Islet precursor cell (in vitro differentiated cells): ENCODE measurements around the gene CRPPA.

Experiments
- DNase-seq: peaks from one replicate; pipeline ENCODE4 v3.0.0-alpha.2; 2018

The CRPPA gene

DNA sequence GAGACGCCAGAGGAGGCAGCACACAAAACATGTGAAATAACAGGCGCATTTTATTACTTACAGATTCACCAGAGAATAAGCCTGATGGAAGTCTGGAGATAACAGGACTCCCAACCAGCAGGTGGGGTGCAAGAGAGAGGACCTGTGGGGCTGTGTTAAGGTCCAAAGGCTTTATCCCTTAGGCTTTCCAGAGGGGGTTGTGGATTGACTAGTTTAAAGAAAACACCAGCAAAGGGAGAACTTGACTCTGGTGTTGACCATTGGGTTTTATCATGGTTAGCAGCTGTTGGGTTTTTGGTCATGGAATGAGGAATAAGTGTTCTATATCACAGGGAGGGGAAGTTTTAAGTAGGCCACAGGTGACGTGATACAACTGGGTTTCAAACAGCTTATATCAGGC, 1.6 kb upstream of the CRPPA start:
- DNase-seq = no peak

DNA sequence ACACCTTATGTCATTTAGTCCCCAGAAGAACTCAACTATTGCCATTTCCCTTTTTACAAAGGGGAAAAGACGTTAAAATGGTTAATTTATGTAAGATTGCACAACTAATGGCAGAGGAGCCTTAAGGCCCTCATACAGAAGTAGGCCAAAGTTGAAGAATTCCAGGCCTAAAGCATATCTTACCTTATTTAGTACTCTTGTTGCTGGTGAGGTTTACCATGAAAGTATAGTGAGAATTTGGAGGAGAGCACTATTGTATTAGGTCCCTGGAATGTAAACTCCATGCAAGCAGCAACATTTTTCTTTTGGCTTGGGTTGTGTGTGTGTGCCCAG, 731 bp upstream of the CRPPA start:
- no peak for DNase-seq

DNA sequence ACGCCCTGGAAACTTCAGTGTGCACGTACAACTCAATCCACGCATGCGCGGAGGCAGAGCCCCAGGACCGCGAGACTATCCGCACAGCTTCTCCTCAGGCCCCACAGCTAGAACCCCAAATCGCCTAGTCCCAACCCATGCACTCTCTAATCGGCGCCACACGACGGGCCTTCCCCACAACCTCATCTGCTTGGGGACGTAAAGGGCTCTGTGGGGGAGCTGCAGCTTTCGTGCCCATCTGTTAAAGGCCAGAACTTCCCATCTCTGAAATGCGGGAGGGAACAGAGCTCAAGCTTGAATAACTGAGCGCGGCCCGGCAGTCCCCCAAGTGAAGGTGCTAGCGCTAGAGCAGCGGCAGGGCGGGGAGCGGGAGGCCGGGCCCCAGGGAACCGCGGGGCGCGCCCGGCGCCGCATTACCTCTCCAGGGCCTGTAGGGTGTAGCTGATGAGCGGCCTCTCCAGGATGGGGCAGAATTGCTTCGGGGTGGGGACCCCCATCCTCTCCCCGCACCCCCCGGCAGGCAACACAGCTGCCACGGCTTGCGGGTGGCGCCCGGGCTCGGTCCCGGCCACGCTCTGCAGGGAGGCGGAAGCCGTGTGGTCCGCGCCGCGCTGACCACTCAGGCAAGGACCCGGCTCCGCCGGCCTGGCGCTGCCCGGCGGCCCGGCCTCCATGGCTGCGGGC, 547 bp downstream of the CRPPA start:
- peak; percentile 90 for DNase-seq

DNA sequence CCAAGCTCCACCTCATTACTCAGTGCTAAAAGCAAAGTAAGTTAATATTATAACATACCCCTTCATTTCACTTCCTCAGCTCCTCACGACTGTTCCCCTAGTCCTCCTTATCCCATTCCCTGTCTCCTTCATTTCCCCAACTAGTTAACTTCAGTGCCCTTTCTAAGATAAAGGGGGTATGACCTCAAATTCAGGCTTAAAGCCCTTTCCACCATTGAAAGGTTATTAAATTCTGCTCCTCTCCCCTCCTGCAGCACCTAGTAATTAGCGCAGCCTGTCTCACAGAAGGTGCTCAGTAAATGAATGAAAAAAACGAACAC, 1.0 kb downstream of the CRPPA start:
- no peak for DNase-seq

DNA sequence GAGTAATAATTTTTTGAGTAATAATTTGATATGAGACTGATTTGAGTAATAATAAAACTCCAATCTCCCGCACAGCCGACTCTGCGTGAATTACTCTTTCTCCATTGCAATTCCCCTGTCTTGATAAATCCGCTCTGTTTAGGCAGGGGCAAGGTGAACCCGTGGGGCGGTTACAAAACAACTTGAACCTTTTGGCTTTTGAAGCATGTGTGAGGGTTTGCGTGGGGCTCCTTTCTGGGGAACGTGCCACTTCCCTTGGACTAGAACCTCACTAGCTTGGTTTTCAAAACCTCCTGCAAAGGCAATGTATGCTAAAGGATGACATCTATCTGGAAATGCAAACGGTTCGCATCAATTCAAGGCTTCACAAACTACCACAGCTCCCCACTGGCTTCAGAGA, 1.5 kb downstream of the CRPPA start:
- no peak for DNase-seq

DNA sequence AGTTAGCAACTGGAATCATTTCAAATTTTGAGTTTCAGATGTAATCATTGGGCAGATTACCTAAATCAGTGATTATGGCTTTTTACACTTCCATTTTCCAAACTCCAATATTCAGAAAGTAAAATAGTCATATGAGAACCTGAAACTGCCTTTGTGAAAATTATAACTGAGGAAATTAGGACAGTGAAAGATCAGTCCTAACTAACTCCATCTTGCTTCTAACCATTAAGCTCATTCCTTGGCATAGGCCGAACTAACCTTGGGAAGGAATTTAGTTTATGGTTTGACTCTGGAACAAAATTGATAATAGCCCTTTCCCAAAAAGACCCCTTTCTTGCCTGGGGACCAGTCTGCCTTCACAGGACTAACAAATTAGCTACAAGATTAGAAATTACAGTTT, 2.2 kb downstream of the CRPPA start:
- DNase-seq = no peak

DNA sequence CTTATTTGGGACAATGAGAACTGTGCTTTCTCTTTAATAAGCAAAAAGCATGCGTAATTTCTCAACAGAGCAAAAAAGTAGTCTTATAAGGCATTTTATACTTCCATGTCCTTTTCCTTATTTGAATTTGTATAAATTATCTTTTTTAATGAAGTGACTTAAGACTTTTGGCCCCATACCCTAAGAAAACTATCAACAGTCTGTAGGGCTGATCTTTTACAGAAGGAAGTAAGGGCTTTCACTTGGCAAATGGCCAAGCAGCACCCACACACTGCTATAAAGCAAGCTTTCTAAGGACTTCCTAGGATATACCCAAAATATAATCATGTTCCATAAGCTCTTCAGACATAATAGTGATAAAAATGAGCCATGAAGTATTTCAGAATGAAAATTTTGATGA, 3.4 kb downstream of the CRPPA start:
- no peak for DNase-seq

DNA sequence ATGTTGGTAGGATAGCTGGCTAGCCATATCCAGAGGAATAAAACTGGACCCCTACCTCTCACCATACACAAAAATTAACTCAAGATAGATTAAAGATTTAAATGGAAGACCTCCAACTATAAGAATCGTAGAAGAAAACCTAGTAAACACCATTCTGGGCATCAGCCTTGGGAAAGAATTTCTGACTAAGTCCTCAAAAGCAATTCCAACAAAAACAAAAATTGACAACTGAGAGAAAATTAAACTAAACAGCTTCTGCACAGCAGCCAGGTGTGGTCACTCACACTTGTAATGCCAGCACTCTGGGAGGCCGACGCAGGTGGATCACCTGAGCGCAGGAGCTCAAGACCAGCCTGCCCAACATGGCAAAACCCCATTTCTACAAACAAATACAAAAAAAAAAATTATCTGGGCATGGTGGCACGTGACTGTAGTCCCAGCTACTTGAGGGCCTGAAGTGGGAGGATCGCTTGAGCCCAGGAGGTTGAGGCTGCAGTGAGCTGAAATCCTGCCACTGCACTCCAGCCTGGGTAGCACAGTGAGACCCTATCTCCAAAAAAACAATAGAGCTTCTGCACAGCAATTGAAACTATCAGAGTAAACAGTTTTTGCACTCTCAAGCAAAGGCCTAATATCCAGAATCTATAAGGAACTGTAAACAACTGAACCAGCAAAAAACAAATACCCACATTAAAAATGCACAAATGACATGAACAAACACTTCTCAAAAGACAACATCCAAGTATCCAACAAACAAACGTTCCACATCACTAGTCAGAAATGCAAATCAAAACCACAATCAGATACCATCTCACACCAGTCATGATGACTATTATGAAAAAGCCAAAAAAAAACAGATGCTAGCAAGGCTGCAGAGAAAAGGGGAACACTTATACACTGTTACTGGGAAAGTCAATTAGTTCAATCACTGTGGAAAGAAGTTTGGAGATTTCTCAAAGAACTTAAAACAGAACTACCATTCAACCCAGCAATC, 4.8 kb downstream of the CRPPA start:
- no peak for DNase-seq

DNA sequence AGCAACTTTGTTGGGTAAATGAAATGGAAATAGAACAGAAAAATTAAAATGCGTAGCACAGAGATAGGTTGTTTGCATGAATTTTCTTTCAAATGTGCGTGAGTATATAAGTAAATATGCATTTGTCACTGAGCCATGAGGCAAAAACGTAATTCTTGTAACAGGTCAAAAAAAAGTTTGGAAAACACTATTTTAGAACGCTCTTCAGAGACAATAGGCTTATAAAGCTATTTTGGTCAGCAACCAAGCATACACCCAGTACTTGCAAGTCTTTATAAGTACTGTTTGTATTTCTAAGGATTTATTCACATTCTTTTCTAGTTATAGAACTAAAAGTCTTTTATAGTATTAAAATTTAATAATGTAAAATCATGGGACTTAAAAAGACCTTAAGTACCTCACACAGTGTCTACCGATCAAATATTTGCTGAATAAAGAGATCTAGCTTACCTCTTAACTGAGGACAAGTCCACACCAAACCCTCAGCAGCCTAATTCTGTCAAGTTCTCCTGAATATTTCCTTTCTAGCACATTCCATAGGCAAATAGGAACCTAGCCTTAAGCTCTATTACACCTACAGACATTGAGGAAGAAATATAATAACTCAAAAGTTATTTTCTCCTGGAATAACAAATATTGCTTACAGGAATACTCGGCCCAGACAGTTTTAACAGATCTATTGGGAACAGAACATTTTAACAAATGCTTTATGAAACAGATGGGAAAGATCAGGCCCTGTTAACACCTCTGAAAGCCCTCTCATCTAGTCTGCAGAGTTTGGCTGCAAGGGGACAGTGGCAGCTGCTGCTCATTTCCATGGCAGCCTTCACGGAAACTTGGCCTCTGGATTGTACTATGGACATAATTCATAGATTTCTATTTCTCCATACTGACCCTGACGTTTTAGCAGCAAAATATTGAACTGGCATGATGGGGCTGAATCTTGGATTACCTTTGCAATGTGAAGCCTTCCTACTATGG, 8.8 kb downstream of the CRPPA start:
- DNase-seq = no peak

DNA sequence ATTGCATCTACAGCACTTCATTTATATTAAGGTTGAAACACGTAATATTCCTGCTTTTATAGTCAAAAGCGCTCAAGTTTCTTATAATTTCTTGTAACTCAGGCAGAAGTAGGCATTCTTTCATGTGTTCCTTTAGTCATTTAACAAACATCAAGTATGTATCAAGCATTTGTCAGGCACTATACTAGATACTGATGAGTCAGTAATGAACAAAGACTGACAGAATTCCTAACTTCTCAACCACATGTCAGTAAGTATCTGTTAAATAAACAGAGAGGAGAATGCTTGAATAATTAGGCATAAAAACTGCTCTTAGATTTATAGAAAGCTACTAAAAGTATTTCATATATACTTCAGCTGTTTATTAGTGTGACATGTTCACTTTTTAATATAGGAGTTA, 9.9 kb downstream of the CRPPA start:
- DNase-seq = no peak

DNA sequence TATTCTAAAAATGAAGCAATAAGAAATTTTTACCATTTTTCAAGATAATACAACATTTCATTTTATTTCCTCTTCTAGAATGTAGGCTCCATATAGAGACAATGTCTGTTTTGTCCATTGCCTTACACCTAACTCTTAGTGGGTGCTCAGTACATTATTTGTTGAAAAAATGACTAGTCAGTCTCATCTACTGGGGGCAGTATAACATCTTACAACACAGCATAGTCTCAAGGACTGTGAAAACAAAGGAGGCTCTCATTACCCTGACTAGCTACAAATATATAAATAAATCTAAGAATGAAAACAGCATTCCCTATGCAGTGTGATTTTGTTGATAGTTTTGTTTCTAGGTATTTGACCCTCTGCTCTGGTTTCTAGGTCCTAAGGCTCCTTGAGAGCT, 11.6 kb downstream of the CRPPA start:
- DNase-seq = no peak

DNA sequence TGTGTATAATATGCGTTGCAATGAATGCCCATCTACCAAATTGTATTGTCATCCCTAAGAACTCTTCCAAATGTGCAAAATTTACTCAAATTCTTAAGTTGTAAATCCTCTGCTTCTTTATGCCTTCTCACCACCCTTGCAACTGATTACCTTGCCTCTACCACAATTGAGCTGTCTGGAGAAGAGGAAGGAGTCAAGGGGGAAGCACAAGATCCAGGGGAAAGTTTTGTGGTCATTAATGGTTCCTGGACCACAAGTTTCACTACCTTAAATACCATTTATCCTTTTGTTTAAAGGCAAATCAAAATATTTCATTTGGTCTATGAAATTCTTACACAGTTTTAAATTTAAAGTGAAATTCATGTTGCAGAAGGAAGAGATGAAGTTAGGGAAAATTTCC, 16.7 kb downstream of the CRPPA start:
- DNase-seq = no peak

DNA sequence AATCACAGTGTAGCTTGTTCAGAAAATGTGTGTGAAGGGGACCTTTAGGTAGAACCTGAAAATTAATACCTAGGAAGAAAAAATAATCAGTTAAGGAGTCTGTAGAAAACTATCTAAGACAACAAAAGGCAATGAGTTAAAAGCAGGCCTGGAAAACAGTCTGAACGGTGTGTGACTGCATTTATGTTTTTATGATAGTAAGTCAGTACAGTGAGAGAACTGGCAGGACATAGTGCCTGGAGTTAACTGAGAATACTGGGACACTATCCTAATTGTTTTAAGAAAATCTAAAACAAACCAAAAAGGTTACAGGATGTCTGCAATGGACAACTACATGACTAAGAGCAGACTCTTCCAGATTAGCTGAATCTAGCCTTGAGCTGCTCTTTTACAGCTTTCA, 17.9 kb downstream of the CRPPA start:
- no peak for DNase-seq

DNA sequence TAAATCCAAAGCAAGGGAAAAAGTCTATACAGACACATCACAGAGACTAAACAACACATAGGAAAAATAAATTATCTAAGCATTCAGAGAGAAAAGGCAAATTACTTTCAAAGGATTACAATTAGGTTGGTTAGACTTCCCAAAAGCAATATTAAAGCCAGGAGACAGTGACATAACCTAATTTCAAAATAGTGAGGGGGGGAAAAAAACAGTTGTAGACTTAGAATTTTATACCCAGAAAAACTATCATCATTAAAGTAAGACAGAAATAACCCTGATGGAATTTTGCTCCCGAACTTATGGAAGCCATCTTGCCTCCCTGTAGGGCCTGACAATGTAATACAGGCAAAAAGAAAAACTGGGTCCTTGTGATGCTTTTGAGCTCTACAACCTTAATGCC, 18.4 kb downstream of the CRPPA start:
- no peak for DNase-seq

DNA sequence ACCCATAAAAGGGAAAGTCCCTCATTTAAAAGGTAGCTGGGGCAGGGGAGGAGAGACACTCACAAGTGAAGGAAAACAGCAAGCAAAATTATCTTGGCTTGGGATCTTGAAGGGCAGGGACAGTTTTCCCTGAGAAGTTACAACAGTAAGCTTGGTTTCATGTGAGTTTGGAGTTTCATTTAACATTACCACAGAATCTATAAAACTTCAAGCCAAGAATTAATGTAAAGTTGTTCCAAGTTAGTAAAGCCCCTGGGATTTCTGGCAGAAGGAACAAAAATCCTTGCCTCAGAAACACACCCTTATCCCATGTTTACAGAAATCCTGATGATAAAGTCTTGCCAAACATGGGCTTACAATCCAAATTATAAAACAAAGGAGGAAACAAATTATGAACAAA, 19.2 kb downstream of the CRPPA start:
- no peak for DNase-seq

DNA sequence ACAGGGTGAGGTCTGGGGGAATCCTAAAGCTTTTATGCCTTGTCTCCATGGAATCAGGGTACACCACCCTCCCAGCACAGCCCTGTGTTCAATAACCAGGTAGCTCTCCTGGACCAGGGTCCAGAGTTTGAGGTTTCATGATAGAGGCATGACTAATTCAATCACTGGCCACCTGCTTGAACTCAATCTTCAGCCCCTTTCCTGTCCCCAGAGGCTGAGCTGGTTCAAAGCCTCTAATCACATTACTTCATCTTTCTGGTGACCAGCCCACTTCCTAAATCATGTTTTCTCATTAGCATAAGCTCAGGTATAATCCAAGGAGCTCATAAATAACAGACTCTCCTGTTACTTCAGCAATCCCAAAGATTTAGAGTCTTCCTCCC, 20.5 kb downstream of the CRPPA start:
- no peak for DNase-seq

DNA sequence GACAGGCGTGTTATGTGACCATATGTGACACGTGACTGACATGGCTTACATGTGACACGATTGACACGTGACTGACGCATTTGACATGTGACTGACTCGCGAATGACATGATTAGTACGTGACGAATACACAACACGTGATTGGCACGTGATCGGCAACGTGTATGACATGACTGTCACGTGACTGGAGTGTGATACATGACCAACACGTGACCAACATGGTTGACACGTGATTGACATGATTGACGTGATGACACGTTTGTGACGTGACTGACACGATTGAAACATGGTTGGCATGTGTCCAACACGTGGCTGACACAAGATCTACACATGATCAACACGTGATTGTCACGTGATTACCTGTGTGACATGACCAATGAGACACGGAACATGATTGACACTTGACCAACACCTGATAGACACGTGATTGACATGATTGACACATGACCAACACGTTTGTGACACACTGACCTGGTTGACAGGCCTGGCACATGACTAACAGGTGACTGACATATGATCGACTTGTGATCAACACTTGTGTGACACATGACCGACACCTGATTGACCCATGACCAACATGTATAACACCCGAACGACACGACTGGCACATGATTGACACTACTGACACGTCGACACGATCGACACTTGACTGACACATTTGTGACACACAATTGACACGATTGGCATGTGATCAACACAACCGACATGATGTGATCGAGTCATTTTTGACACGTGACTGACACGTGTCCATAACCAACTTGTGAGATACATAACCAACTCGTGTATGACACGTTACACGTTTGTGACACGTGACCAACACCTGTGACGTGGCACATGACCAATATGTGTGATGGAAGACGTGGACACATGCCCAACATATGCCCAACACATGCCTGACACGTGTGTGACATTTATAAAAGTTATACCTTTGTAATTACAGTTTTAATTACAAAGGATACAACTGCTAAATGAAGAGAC, 21.1 kb downstream of the CRPPA start:
- DNase-seq = no peak

DNA sequence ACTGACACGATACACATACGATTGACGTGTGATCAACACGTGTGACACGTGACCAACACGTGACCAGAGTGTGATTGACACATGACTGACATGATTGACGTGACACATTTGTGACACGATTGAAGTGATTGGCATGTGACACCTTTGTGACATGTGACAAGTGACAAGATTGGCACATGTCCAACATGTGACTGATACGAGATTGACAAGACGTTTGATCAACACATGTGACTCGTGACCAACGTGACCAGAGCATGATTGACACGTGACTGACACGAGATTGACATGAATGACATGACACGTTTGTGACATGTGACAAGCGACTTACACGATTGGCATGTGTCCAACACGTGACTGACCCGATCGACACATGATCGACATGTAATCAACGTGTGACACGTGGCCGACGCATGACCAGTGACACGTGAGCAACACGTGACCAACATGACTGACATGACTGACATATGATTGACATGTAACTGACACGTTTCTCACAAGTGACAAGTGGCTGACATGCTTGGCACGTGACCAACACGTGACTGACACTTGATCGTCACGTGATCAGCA, 22.0 kb downstream of the CRPPA start:
- DNase-seq = no peak

DNA sequence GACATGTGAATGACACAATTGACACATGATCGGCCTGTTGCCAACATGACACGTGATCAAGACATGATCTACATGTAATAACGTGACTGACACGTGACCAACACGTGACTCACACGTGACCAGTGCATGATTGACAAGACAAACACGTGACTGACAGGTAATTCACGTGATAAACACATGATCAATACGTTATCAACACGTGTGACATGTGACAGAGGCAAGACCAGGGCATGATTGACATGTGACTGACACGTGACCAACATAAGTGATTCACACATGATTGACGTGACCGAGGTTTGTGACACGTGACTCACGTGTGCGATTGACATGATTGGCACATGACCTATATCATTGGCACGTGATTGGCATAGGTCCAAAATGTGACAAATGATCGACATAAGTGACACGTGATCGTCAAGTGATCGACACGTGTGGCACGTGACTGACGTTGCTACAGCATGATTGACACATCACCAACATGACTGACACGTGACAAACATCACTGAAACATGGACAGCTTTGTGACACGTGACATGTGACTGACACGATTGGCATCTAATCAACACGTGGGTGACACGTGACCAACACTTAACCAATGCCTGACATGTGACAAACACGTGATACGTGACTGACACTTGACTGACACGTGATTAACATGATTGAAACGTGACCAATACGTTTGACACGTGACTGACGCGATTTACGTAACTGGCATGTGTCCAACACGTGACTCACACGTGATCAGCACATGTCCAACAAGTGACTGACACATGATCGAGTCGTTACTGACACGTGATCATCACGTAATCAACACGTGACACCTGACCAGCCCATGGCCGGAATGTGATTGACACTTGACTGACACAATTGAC, 23.0 kb downstream of the CRPPA start:
- DNase-seq = no peak

DNA sequence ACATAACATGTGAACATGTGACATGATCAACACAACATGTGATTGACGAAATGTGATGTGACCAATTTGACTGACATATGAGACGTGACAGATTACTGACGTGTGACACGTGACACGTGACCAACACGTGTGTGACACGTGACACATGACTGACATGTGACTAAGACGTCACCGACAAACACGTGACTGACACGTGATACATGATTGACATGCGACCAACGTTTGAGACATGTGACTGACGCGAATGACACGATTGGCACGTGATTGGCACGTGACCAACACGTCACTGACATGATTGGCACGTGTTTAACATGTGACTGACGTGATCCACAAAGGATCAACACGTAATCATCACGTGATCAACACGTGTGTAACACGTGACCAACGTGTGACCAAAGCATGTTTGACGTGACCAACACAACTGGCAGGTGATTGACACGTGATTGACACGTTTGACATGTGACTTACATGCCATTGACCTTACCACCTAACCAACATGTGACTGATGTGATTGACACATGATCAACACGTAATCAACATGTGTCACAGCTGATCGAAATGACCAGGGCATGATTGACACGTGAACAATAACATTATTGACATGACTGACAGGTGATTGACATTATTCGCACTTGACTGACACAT, 23.7 kb downstream of the CRPPA start:
- no peak for DNase-seq
